ENCODE measurements around the gene EDA. TPM values are rescaled to one million over a fixed set of nuclear protein-coding genes. Genes with fewer than 3 reads are reported as not detected.

Gene EDA
- total RNA-seq, 2 experiments from 2014 or later = 1.8 to 3.9 TPM

- POLR2A ChIA-PET = no interaction called here
- H2AFZ ChIP-seq (ENCODE audit: low read length) = no peak overlapping the region
- H3K36me3 ChIP-seq (ENCODE audit: insufficient read depth, low read length) = no peaks in the 10 kb centered on the region
- H3K4me1 ChIP-seq (ENCODE audit: insufficient read depth, low read length, poor library complexity, severe bottlenecking) = no peaks in the 10 kb centered on the region
- H3K79me2 ChIP-seq (ENCODE audit: insufficient read depth, low read depth, low read length) = no peaks in the 10 kb centered on the region
- BruUV-seq (replicated peaks) = no TSS peak
- TF ChIP-seq, protein P1, sequence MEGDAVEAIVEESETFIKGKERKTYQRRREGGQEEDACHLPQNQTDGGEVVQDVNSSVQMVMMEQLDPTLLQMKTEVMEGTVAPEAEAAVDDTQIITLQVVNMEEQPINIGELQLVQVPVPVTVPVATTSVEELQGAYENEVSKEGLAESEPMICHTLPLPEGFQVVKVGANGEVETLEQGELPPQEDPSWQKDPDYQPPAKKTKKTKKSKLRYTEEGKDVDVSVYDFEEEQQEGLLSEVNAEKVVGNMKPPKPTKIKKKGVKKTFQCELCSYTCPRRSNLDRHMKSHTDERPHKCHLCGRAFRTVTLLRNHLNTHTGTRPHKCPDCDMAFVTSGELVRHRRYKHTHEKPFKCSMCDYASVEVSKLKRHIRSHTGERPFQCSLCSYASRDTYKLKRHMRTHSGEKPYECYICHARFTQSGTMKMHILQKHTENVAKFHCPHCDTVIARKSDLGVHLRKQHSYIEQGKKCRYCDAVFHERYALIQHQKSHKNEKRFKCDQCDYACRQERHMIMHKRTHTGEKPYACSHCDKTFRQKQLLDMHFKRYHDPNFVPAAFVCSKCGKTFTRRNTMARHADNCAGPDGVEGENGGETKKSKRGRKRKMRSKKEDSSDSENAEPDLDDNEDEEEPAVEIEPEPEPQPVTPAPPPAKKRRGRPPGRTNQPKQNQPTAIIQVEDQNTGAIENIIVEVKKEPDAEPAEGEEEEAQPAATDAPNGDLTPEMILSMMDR (conservative IDR thresholded peaks at IDR 0.05; ENCODE audit: low read length) = no peak
- no peak for TF ChIP-seq EZH2phosphoT487 (IDR thresholded peaks at IDR 0.05; ENCODE audit: borderline replicate concordance, low read depth, low read length)
- no peaks in the 10 kb centered on the region for H4K20me1 ChIP-seq (ENCODE audit: insufficient read depth, low read length)
- H3K4me2 ChIP-seq (ENCODE audit: low read length) = no peak overlapping the region
- no peak overlapping the region for H3K4me3 ChIP-seq (ENCODE audit: low read depth, low read length, poor library complexity, severe bottlenecking)
- H3K9me3 ChIP-seq (ENCODE audit: low read length) = no peaks in the 10 kb centered on the region
- CTCF ChIA-PET (ENCODE audit: unreplicated experiment) = no interaction called here
- no peak for DNase-seq (ENCODE audit: low spot score)
- intact Hi-C loops (cut with micrococcal nuclease; ENCODE audit: unreplicated experiment) = no loop called here
- H3K9me2 ChIP-seq (ENCODE audit: insufficient read depth, low read length) = no peaks in the 10 kb centered on the region
- no peak overlapping the region for H3K27ac ChIP-seq (ENCODE audit: low read depth, low read length, poor library complexity, severe bottlenecking)
Measured at GRCh38 chrX:69607616-69608015, 8.3 kb upstream of the EDA start.

DNA sequence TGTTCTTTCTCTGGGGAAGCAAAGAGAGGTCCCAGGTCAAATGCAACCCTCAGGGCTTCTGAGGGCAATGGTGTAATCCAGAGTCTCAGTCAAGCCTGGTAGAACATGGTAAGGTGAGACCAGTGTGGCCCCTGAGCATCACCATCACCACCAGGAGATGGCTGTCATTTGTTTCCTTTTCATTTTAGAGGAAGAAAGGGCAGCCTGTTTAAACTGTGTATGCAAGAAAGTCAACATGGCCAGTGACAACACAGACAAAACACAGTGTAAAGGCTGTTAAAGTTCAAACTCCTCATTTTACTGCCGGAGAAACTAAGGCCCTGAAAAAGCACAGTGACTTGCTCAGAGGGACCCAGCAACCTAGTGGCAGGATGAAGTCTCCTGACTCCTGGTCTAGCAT lies 2.0 kb upstream of the EDA start:
- Histone ChIP-seq H2AFZ (ENCODE audit: low read length) (no peak overlapping the region), H3K4me3 (ENCODE audit: low read depth, low read length, poor library complexity, severe bottlenecking) (no peak overlapping the region), H3K4me2 (ENCODE audit: low read length) (no peak overlapping the region), H3K9me2 (ENCODE audit: insufficient read depth, low read length) (no peaks in the 10 kb centered on the region), H3K36me3 (ENCODE audit: insufficient read depth, low read length) (no peaks in the 10 kb centered on the region), H3K27ac (ENCODE audit: low read depth, low read length, poor library complexity, severe bottlenecking) (no peak overlapping the region), H3K4me1 (ENCODE audit: insufficient read depth, low read length, poor library complexity, severe bottlenecking) (peaks cover 12% of the 10 kb centered on the region), H4K20me1 (ENCODE audit: insufficient read depth, low read length) (no peaks in the 10 kb centered on the region), H3K9me3 (ENCODE audit: low read length) (no peaks in the 10 kb centered on the region), H3K79me2 (ENCODE audit: insufficient read depth, low read depth, low read length) (no peaks in the 10 kb centered on the region)
- no TSS peak for BruUV-seq (replicated peaks)
- intact Hi-C loops (cut with micrococcal nuclease; ENCODE audit: unreplicated experiment) = no loop called here
- POLR2A ChIA-PET = no interaction called here
- TF ChIP-seq, protein P1 (conservative IDR thresholded peaks at IDR 0.05; ENCODE audit: low read length) = no peak
- no peak for TF ChIP-seq EZH2phosphoT487 (IDR thresholded peaks at IDR 0.05; ENCODE audit: borderline replicate concordance, low read depth, low read length)
- CTCF ChIA-PET (ENCODE audit: unreplicated experiment) = no interaction called here
- no peak for DNase-seq (ENCODE audit: low spot score)

DNA sequence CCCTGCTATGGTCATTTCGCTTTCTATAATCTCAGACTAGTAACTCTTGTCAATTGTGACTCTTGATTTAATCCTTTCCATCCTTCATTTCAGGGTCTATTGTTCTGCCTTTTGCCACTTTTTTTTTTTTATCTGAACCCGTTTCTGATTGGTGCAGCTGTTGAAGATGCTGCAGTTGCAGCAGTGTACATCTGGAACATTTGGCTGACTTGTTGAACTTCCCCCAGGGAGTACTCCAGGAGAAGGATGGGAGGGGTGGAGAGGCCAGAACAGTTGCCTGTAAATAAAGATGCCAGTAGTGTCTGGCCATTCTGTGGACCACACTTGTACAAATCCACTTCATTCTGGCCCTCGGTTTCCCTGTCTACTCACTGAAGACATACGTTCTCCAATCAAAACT lies 1.0 kb upstream of the EDA start:
- no peaks in the 10 kb centered on the region for H3K9me2 ChIP-seq (ENCODE audit: insufficient read depth, low read length)
- no peak overlapping the region for H3K27ac ChIP-seq (ENCODE audit: low read depth, low read length, poor library complexity, severe bottlenecking)
- no peaks in the 10 kb centered on the region for H4K20me1 ChIP-seq (ENCODE audit: insufficient read depth, low read length)
- POLR2A ChIA-PET = interaction anchor here (0.6 to 0.9 kb wide), 2 partner anchors 14 to 104 kb away, joined by 3 read pairs; no protein-coding TSS in a partner anchor
- H2AFZ ChIP-seq (ENCODE audit: low read length) = no peak overlapping the region; the same call in 1 of the 2 replicates
- H3K79me2 ChIP-seq (ENCODE audit: insufficient read depth, low read depth, low read length) = no peaks in the 10 kb centered on the region
- BruUV-seq (replicated peaks) = no TSS peak
- H3K9me3 ChIP-seq (ENCODE audit: low read length) = no peaks in the 10 kb centered on the region
- TF ChIP-seq, protein P1 (conservative IDR thresholded peaks at IDR 0.05; ENCODE audit: low read length) = no peak
- TF ChIP-seq EZH2phosphoT487 (IDR thresholded peaks at IDR 0.05; ENCODE audit: borderline replicate concordance, low read depth, low read length) = no peak
- H3K36me3 ChIP-seq (ENCODE audit: insufficient read depth, low read length) = no peaks in the 10 kb centered on the region
- intact Hi-C loops (cut with micrococcal nuclease; ENCODE audit: unreplicated experiment) = loop anchor here (5.0 kb wide), 1 partner anchor 517 kb away; the partner anchor contains the start of gene IGBP1
- no peak overlapping the region for H3K4me3 ChIP-seq (ENCODE audit: low read depth, low read length, poor library complexity, severe bottlenecking)
- CTCF ChIA-PET (ENCODE audit: unreplicated experiment) = no interaction called here
- H3K4me2 ChIP-seq (ENCODE audit: low read length) = no peak overlapping the region
- peaks cover 12% of the 10 kb centered on the region for H3K4me1 ChIP-seq (ENCODE audit: insufficient read depth, low read length, poor library complexity, severe bottlenecking)
- no peak for DNase-seq (ENCODE audit: low spot score)

Data from OCI-LY7 (cell line).